HepG2 (cell line): ENCODE results near the gene GPN2. TPM values are rescaled to one million over a fixed set of nuclear protein-coding genes. Genes with fewer than 3 reads are reported as not detected.
A peak's percentile ranks its signal among the peaks of the same experiment; 100 is the strongest.

ENCODE experiments used
- EED ChIP-seq: sonication (generic); formaldehyde crosslinking; IDR thresholded peaks from 2 replicates; pipeline ENCODE4 v1.5.0; 2020; ENCODE audit warnings: mild to moderate bottlenecking, missing genetic modification reagents
- HHEX ChIP-seq: IDR thresholded peaks from 2 replicates; pipeline ENCODE4 v1.6.1; 2016; ENCODE audit warnings: control low read depth
- NFYC ChIP-seq: IDR thresholded peaks from 2 replicates; pipeline ENCODE4 v1.6.1; 2016; ENCODE audit warnings: missing genetic modification reagents, missing compliant biosample characterization
- TAF15 ChIP-seq: fragments of 200-400 bp; formaldehyde crosslinking; IDR thresholded peaks from one replicate; pipeline ENCODE4 v1.6.1; 2018; ENCODE audit warnings: mild to moderate bottlenecking, low read depth, low read length; ENCODE audit not compliant: poor library complexity, severe bottlenecking
- ZNF562 ChIP-seq: sonication (generic); formaldehyde crosslinking; IDR thresholded peaks from 2 replicates; pipeline ENCODE4 v1.8.0; 2022; ENCODE audit warnings: missing genetic modification reagents, borderline replicate concordance
- ZNF564 ChIP-seq: sonication (generic); formaldehyde crosslinking; IDR thresholded peaks from 2 replicates; pipeline ENCODE4 v1.8.1; 2023; ENCODE audit warnings: mild to moderate bottlenecking, missing genetic modification reagents
- polyA plus RNA-seq, 8 experiments: library from polyadenylated mRNA; depleted of rRNA in 3 of 8; stranded (reverse) in 7 of 8; unstranded in 1 of 8; fragments of >200 nt; fragmentation: Illumina TruSeq in 4 of 8; extraction: Trizol in 4 of 8; gene quantifications; 2 replicates each; pipeline versions ENCODE4 v1.2.1 to v1.2.3, GENCODE V29; 2011 to 2016; ENCODE audit warnings: low read depth in 4 of 8, missing spikeins in 1 of 8, mixed read lengths in 1 of 8; ENCODE audit not compliant: insufficient read depth in 1 of 8
- total RNA-seq, 5 experiments: library from RNA; depleted of rRNA; stranded (reverse); fragments of >200 nt; fragmentation: Illumina TruSeq; extraction: Trizol; gene quantifications; 2 replicates each; pipeline ENCODE4 v1.2.3, GENCODE V29; 2016; ENCODE audit warnings: low read depth in 1 of 5
- TF ChIP-seq, protein P1 (sequence below): sonication (generic); formaldehyde crosslinking; IDR thresholded peaks from 2 replicates; pipeline ENCODE4 v1.5.0; 2020; ENCODE audit warnings: mild to moderate bottlenecking, missing genetic modification reagents, borderline replicate concordance
- TF ChIP-seq, protein P2 (sequence below): sonication (generic); formaldehyde crosslinking; IDR thresholded peaks from 2 replicates; pipeline ENCODE4 v1.4.0; 2020; ENCODE audit warnings: mild to moderate bottlenecking, missing genetic modification reagents
- TF ChIP-seq, protein P3 (sequence below): sonication (generic); formaldehyde crosslinking; IDR thresholded peaks from 2 replicates; pipeline ENCODE4 v1.5.0; 2020; ENCODE audit warnings: mild to moderate bottlenecking, missing genetic modification reagents, moderate library complexity
- TF ChIP-seq, protein P4 (sequence below): sonication (generic); formaldehyde crosslinking; IDR thresholded peaks from 2 replicates; pipeline ENCODE4 v1.8.0; 2022; ENCODE audit warnings: mild to moderate bottlenecking, missing genetic modification reagents, borderline replicate concordance
- TF ChIP-seq, protein P5 (sequence below): sonication (generic); formaldehyde crosslinking; IDR thresholded peaks from 2 replicates; pipeline ENCODE4 v1.5.1; 2020; ENCODE audit warnings: missing genetic modification reagents, mild to moderate bottlenecking, borderline replicate concordance
- TF ChIP-seq, protein P6 (sequence below), 2 experiments: IDR thresholded peaks; 2 replicates each; pipeline ENCODE4 v1.6.1; 2011 to 2012; ENCODE audit warnings: low read length in 2 of 2, borderline replicate concordance in 1 of 2, low read depth in 1 of 2, mild to moderate bottlenecking in 1 of 2, moderate library complexity in 1 of 2

GPN2 gene
- total and polyA plus RNA-seq, 2 of the 13 experiments (the other 11 are each of a cell fraction or from before 2014, with no cell fraction given) = 19.3 to 38.9 TPM

DNA sequence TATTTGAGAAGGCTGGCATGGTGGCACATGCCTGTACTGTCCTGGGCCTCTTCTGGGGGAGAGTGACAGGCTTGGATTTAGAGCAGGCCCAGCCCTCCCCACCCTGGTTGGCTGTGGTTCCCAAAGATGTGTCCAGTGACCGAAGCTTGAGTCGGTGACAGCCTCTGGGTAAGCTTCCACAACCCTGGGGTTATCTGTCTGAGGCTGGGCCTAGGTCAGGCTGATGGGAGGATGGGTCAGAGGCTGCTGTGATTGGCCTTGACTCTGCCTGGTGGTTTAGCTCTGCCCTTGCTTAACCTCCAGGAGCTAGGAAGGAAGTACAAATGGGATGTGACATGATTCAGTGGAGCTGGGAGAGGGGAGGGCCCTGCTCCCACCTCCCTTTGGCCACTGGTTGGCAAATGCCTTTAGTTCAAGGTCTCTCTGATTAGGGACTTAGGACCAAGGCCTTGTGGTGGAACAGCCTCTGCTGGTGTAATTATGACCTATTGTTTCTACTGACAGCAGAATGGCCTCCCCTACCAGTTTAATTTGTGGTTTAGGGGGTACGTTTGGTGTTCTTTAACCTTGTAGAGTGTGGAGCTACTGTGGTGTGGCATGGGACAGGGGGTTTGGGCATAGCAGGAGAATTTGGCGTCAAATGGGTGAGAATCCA is 48.0 kb upstream of the GPN2 start (continued):
- TF ChIP-seq, protein P1, sequence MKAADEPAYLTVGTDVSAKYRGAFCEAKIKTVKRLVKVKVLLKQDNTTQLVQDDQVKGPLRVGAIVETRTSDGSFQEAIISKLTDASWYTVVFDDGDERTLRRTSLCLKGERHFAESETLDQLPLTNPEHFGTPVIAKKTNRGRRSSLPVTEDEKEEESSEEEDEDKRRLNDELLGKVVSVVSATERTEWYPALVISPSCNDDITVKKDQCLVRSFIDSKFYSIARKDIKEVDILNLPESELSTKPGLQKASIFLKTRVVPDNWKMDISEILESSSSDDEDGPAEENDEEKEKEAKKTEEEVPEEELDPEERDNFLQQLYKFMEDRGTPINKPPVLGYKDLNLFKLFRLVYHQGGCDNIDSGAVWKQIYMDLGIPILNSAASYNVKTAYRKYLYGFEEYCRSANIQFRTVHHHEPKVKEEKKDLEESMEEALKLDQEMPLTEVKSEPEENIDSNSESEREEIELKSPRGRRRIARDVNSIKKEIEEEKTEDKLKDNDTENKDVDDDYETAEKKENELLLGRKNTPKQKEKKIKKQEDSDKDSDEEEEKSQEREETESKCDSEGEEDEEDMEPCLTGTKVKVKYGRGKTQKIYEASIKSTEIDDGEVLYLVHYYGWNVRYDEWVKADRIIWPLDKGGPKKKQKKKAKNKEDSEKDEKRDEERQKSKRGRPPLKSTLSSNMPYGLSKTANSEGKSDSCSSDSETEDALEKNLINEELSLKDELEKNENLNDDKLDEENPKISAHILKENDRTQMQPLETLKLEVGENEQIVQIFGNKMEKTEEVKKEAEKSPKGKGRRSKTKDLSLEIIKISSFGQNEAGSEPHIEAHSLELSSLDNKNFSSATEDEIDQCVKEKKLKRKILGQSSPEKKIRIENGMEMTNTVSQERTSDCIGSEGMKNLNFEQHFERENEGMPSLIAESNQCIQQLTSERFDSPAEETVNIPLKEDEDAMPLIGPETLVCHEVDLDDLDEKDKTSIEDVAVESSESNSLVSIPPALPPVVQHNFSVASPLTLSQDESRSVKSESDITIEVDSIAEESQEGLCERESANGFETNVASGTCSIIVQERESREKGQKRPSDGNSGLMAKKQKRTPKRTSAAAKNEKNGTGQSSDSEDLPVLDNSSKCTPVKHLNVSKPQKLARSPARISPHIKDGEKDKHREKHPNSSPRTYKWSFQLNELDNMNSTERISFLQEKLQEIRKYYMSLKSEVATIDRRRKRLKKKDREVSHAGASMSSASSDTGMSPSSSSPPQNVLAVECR (CRISPR knock-in tag) = peak; percentile 90; the same call in 1 of the 2 replicates
- TF ChIP-seq EED (CRISPR knock-in tag) (no peak), TAF15 (no peak), ZNF564 (no peak), ZNF562 (CRISPR knock-in tag) (no peak), HHEX (CRISPR knock-in tag) (peak; percentile 50; the same call in 1 of the 2 replicates), NFYC (CRISPR knock-in tag) (peak; percentile 60; the same call in 1 of the 2 replicates)
- TF ChIP-seq, protein P2, sequence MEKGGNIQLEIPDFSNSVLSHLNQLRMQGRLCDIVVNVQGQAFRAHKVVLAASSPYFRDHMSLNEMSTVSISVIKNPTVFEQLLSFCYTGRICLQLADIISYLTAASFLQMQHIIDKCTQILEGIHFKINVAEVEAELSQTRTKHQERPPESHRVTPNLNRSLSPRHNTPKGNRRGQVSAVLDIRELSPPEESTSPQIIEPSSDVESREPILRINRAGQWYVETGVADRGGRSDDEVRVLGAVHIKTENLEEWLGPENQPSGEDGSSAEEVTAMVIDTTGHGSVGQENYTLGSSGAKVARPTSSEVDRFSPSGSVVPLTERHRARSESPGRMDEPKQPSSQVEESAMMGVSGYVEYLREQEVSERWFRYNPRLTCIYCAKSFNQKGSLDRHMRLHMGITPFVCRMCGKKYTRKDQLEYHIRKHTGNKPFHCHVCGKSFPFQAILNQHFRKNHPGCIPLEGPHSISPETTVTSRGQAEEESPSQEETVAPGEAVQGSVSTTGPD = peak; percentile 82
- TF ChIP-seq, protein P3, sequence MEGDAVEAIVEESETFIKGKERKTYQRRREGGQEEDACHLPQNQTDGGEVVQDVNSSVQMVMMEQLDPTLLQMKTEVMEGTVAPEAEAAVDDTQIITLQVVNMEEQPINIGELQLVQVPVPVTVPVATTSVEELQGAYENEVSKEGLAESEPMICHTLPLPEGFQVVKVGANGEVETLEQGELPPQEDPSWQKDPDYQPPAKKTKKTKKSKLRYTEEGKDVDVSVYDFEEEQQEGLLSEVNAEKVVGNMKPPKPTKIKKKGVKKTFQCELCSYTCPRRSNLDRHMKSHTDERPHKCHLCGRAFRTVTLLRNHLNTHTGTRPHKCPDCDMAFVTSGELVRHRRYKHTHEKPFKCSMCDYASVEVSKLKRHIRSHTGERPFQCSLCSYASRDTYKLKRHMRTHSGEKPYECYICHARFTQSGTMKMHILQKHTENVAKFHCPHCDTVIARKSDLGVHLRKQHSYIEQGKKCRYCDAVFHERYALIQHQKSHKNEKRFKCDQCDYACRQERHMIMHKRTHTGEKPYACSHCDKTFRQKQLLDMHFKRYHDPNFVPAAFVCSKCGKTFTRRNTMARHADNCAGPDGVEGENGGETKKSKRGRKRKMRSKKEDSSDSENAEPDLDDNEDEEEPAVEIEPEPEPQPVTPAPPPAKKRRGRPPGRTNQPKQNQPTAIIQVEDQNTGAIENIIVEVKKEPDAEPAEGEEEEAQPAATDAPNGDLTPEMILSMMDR (CRISPR knock-in tag) = peak; percentile 48
- TF ChIP-seq, protein P4, sequence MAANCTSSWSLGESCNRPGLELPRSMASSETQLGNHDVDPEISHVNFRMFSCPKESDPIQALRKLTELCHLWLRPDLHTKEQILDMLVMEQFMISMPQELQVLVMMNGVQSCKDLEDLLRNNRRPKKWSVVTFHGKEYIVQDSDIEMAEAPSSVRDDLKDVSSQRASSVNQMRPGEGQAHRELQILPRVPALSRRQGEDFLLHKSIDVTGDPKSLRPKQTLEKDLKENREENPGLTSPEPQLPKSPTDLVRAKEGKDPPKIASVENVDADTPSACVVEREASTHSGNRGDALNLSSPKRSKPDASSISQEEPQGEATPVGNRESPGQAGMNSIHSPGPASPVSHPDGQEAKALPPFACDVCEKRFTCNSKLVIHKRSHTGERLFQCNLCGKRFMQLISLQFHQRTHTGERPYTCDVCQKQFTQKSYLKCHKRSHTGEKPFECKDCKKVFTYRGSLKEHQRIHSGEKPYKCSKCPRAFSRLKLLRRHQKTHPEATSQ (CRISPR knock-in tag) = peak; percentile 94; the same call in 1 of the 2 replicates
- TF ChIP-seq, protein P5, sequence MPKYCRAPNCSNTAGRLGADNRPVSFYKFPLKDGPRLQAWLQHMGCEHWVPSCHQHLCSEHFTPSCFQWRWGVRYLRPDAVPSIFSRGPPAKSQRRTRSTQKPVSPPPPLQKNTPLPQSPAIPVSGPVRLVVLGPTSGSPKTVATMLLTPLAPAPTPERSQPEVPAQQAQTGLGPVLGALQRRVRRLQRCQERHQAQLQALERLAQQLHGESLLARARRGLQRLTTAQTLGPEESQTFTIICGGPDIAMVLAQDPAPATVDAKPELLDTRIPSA (CRISPR knock-in tag) = no peak; the same call in 1 of the 2 replicates
- TF ChIP-seq, protein P6, sequence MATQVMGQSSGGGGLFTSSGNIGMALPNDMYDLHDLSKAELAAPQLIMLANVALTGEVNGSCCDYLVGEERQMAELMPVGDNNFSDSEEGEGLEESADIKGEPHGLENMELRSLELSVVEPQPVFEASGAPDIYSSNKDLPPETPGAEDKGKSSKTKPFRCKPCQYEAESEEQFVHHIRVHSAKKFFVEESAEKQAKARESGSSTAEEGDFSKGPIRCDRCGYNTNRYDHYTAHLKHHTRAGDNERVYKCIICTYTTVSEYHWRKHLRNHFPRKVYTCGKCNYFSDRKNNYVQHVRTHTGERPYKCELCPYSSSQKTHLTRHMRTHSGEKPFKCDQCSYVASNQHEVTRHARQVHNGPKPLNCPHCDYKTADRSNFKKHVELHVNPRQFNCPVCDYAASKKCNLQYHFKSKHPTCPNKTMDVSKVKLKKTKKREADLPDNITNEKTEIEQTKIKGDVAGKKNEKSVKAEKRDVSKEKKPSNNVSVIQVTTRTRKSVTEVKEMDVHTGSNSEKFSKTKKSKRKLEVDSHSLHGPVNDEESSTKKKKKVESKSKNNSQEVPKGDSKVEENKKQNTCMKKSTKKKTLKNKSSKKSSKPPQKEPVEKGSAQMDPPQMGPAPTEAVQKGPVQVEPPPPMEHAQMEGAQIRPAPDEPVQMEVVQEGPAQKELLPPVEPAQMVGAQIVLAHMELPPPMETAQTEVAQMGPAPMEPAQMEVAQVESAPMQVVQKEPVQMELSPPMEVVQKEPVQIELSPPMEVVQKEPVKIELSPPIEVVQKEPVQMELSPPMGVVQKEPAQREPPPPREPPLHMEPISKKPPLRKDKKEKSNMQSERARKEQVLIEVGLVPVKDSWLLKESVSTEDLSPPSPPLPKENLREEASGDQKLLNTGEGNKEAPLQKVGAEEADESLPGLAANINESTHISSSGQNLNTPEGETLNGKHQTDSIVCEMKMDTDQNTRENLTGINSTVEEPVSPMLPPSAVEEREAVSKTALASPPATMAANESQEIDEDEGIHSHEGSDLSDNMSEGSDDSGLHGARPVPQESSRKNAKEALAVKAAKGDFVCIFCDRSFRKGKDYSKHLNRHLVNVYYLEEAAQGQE (IDR thresholded peaks at IDR 0.05; ENCODE audit: borderline replicate concordance in 1 of 2, low read depth in 1 of 2, low read length in 2 of 2) = no peak
